H9 (cell line): Measurements from ENCODE around the gene DPEP3. TPM values are rescaled to one million over a fixed set of nuclear protein-coding genes. Genes with fewer than 3 reads are reported as not detected.
"Not testable (repeated sequence)": the region's sequence is repeated elsewhere in the genome, so short reads cannot be mapped to it uniquely, and the experiment has no call there.

Experiments
- DNase-seq: peaks from one replicate; pipeline ENCODE4 v3.0.0-alpha.2; 2017
- H2AFZ ChIP-seq: one replicate; pipeline ENCODE4 v1.6.1; 2013; ENCODE audit warnings: mild to moderate bottlenecking, low read length, control low read depth, moderate library complexity
- H2AK5ac ChIP-seq: 2 replicates; pipeline ENCODE4 v1.6.1; 2013; ENCODE audit warnings: low read length, control low read depth, mixed read lengths; ENCODE audit not compliant: insufficient read length
- H2BK120ac ChIP-seq: one replicate; pipeline ENCODE4 v1.6.1; 2013; ENCODE audit warnings: low read depth, mild to moderate bottlenecking, low read length, control low read depth, inconsistent platforms; ENCODE audit not compliant: poor library complexity, severe bottlenecking
- H2BK12ac ChIP-seq: 2 replicates; pipeline ENCODE4 v1.6.1; 2013; ENCODE audit warnings: low read length, control low read depth, mixed read lengths, low read depth; ENCODE audit not compliant: insufficient read length
- H2BK15ac ChIP-seq: 2 replicates; pipeline ENCODE4 v1.6.1; 2013; ENCODE audit warnings: low read depth, low read length, control low read depth
- H2BK20ac ChIP-seq: one replicate; pipeline ENCODE4 v1.6.1; 2013; ENCODE audit warnings: low read depth, mild to moderate bottlenecking, low read length, control low read depth, inconsistent platforms; ENCODE audit not compliant: poor library complexity, severe bottlenecking
- H2BK5ac ChIP-seq: 2 replicates; pipeline ENCODE4 v1.6.1; 2013; ENCODE audit warnings: low read length, control low read depth, mixed read lengths; ENCODE audit not compliant: insufficient read length
- H3K14ac ChIP-seq: 2 replicates; pipeline ENCODE4 v1.6.1; 2013; ENCODE audit warnings: low read length, control low read depth; ENCODE audit not compliant: insufficient read depth
- H3K18ac ChIP-seq: 2 replicates; pipeline ENCODE4 v1.6.1; 2013; ENCODE audit warnings: low read depth, mild to moderate bottlenecking, mixed read lengths, low read length, control low read depth; ENCODE audit not compliant: insufficient read length
- H3K23ac ChIP-seq: 2 replicates; pipeline ENCODE4 v1.6.1; 2013; ENCODE audit warnings: low read length, control low read depth, mixed read lengths, low read depth; ENCODE audit not compliant: insufficient read length
- H3K23me2 ChIP-seq: 2 replicates; pipeline ENCODE4 v1.6.1; 2013; ENCODE audit warnings: low read depth, mild to moderate bottlenecking, mixed read lengths, low read length, control low read depth; ENCODE audit not compliant: insufficient read length, poor library complexity, severe bottlenecking
- H3K27ac ChIP-seq: 2 replicates; pipeline ENCODE4 v1.5.1; 2013; ENCODE audit warnings: low read length, control low read depth, mixed read lengths, low read depth; ENCODE audit not compliant: insufficient read length
- H3K27me3 ChIP-seq: 2 replicates; pipeline ENCODE4 v1.6.1; 2013; ENCODE audit warnings: low read length, control low read depth, inconsistent platforms; ENCODE audit not compliant: insufficient read depth
- H3K4ac ChIP-seq: 2 replicates; pipeline ENCODE4 v1.6.1; 2013; ENCODE audit warnings: low read depth, mild to moderate bottlenecking, control low read depth, inconsistent platforms, low read length, moderate library complexity
- H3K4me1 ChIP-seq: 2 replicates; pipeline ENCODE4 v1.6.1; 2013; ENCODE audit warnings: low read length, control low read depth, inconsistent platforms; ENCODE audit not compliant: insufficient read depth
- H3K4me2 ChIP-seq: 2 replicates; pipeline ENCODE4 v1.6.1; 2013; ENCODE audit warnings: low read length, control low read depth, mixed read lengths; ENCODE audit not compliant: insufficient read length, insufficient read depth
- H3K56ac ChIP-seq: 2 replicates; pipeline ENCODE4 v1.6.1; 2013; ENCODE audit warnings: low read depth, mild to moderate bottlenecking, mixed read lengths, low read length, control low read depth; ENCODE audit not compliant: insufficient read length
- H3K79me1 ChIP-seq: 2 replicates; pipeline ENCODE4 v1.6.1; 2013; ENCODE audit warnings: low read depth, mild to moderate bottlenecking, moderate library complexity, low read length, control low read depth, inconsistent platforms; ENCODE audit not compliant: insufficient read depth, poor library complexity, severe bottlenecking
- H3K79me2 ChIP-seq: 2 replicates; pipeline ENCODE4 v1.6.1; 2013; ENCODE audit warnings: low read length, control low read depth, inconsistent platforms; ENCODE audit not compliant: insufficient read depth
- H3K9ac ChIP-seq: 2 replicates; pipeline ENCODE4 v1.6.1; 2013; ENCODE audit warnings: low read length, control low read depth, mixed read lengths; ENCODE audit not compliant: insufficient read length; ENCODE audit errors: extremely low read depth
- H3K9me3 ChIP-seq: one replicate; pipeline ENCODE4 v1.6.1; 2013; ENCODE audit warnings: low read depth, low read length, inconsistent platforms; ENCODE audit not compliant: control insufficient read depth
- H3T11ph ChIP-seq: one replicate; pipeline ENCODE4 v1.6.1; 2013; ENCODE audit warnings: mild to moderate bottlenecking, low read length, control low read depth, inconsistent platforms
- H4K20me1 ChIP-seq: one replicate; pipeline ENCODE4 v1.6.1; 2013; ENCODE audit not compliant: control insufficient read depth, insufficient read length, insufficient read depth
- H4K5ac ChIP-seq: 2 replicates; pipeline ENCODE4 v1.6.1; 2013; ENCODE audit warnings: low read depth, mild to moderate bottlenecking, mixed read lengths, low read length, control low read depth; ENCODE audit not compliant: insufficient read length
- H4K8ac ChIP-seq: replicated peaks from 2 replicates; pipeline ENCODE4 v1.6.1; 2013; ENCODE audit warnings: low read length, control low read depth, mixed read lengths, low read depth; ENCODE audit not compliant: insufficient read length
- H4K91ac ChIP-seq: 2 replicates; pipeline ENCODE4 v1.6.1; 2013; ENCODE audit warnings: low read depth, mild to moderate bottlenecking, moderate library complexity, mixed read lengths, low read length, control low read depth; ENCODE audit not compliant: insufficient read length
- H3K27ac Mint-ChIP-seq, 3 experiments: 2 replicates in 2 of 3; 3 replicates in 1 of 3; pipeline ENCODE4 v1.8.0; 2020 to 2021; ENCODE audit warnings: mixed read lengths in 3 of 3, mild to moderate bottlenecking in 1 of 3, moderate library complexity in 1 of 3
- H3K27me3 Mint-ChIP-seq: 2 replicates; pipeline ENCODE4 v1.8.0; 2021; ENCODE audit warnings: low read depth, mild to moderate bottlenecking, moderate library complexity, mixed read lengths
- H3K36me3 Mint-ChIP-seq, 3 experiments: 2 replicates in 2 of 3; 3 replicates in 1 of 3; pipeline ENCODE4 v1.8.0; 2020 to 2021; ENCODE audit warnings: low read depth in 3 of 3, mixed read lengths in 3 of 3; ENCODE audit not compliant: insufficient read depth in 1 of 3
- H3K4me1 Mint-ChIP-seq, 2 experiments: 2 replicates each; pipeline ENCODE4 v1.8.0; 2020; ENCODE audit warnings: mixed read lengths in 2 of 2
- H3K4me3 Mint-ChIP-seq, 2 experiments: 2 replicates in 1 of 2; 3 replicates in 1 of 2; pipeline ENCODE4 v1.8.0; 2020 to 2021; ENCODE audit warnings: mild to moderate bottlenecking in 2 of 2, mixed read lengths in 2 of 2, moderate library complexity in 1 of 2
- H3K9me3 Mint-ChIP-seq, 2 experiments: 2 replicates in 1 of 2; 3 replicates in 1 of 2; pipeline ENCODE4 v1.8.0; 2020; ENCODE audit warnings: mild to moderate bottlenecking in 2 of 2, mixed read lengths in 2 of 2, moderate library complexity in 1 of 2
- CTCF ChIP-seq: fragments of 200-600 bp; sonication (generic); conservative IDR thresholded peaks from 3 replicates; pipeline ENCODE4 v1.8.0; 2021; ENCODE audit warnings: antibody characterized with exemption, mild to moderate bottlenecking
- WGBS: extraction: QIAGEN DNeasy Blood & Tissue Kit; methylation state at CpG from one replicate; pipeline ENCODE4 v1.1.7; 2013; ENCODE audit warnings: missing lambda C conversion rate, low lambda C conversion rate, mixed read lengths; ENCODE audit not compliant: insufficient read length; ENCODE audit errors: extremely low coverage; 5-methylcytosine and 5-hydroxymethylcytosine counted together
- total RNA-seq: library from RNA; stranded (reverse); gene quantifications from 2 replicates; pipeline ENCODE4 v1.2.1, GENCODE V29; 2021

DPEP3 gene
- total RNA-seq, 1 experiment from 2014 or later, result 0.68 TPM

DNA sequence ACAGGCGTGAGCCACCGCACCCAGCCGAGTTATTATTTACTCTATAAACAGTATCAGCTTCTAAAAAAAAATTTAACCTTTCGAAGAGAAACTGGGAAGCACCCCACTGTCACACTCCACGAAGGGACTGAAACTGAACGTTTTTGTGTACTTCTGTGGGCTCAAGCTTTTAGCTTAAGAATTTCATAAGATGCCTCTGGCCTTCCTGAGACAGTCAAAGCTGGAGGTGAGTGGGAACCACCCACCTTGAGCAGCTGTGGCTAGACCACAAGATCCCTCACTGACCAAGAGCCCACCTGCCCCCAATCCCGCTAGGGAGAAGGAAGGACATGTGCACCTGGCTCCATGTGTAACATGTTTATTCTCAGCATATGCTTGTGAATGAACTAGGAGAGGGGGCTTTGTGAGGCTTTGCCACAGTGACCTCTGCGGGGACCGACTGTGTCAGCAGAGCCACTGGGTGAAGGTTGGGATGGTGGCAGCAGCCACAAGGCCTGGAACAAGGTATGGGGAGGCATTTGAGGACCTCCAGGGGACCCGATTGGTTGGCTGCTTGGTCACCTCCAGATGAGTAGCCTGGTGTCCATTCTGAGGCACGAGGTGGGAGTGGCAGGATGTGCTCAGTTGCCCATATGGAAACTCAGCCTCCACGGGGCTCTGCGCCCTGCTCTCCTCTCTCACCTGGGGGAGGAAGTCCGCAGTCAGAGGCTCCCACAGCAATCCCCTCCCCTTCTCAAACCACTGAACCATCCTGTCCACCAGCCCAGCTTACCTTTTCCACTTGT lies 4.8 kb downstream of the DPEP3 start:
- Histone ChIP-seq H3K27me3 (no peaks in the 10 kb centered on the region; the same call in 1 of the 2 replicates), H3K27ac (no peak overlapping the region), H3K14ac (no peak overlapping the region; the same call in 1 of the 2 replicates), H4K5ac (no peak overlapping the region), H4K91ac (no peak overlapping the region), H3K4me1 (no peaks in the 10 kb centered on the region), H4K8ac (no peak overlapping the region), H2BK5ac (no peak overlapping the region), H3K79me1 (no peaks in the 10 kb centered on the region), H3K9me3 (no peaks in the 10 kb centered on the region), H3K79me2 (no peaks in the 10 kb centered on the region), H3K23me2 (no peaks in the 10 kb centered on the region), H2AK5ac (no peak overlapping the region), H2AFZ (no peak overlapping the region), H3K4me2 (no peak overlapping the region), H3K56ac (no peak overlapping the region), H3K9ac (no peak overlapping the region), H3K4ac (no peak overlapping the region), H3K23ac (no peak overlapping the region), H2BK12ac (no peak overlapping the region), H2BK20ac (no peak overlapping the region), H3K18ac (no peak overlapping the region), H2BK15ac (no peak overlapping the region), H2BK120ac (no peak overlapping the region), H4K20me1 (no peaks in the 10 kb centered on the region), H3T11ph (no peak overlapping the region)
- TF ChIP-seq CTCF, result no peak
- Mint-ChIP-seq H3K27ac (no peak overlapping the region), H3K27me3 (peaks cover 17% of the 10 kb centered on the region), H3K4me3 (no peak overlapping the region), H3K9me3 (no peaks in the 10 kb centered on the region), H3K4me1 (no peaks in the 10 kb centered on the region), H3K36me3 (no peaks in the 10 kb centered on the region)
- DNase-seq, result no peak
- WGBS, result no CpG with 5 or more reads among the region's 14 CpGs

- H3K4me2 ChIP-seq, H3K79me2 ChIP-seq, H3K14ac ChIP-seq, DNase-seq, H2BK12ac ChIP-seq, H3K56ac ChIP-seq, H3K79me1 ChIP-seq, H2BK20ac ChIP-seq, H4K8ac ChIP-seq, H3K27ac ChIP-seq, H2BK15ac ChIP-seq, H4K20me1 ChIP-seq, H3K9me3 Mint-ChIP-seq, H4K91ac ChIP-seq, H4K5ac ChIP-seq, H2AK5ac ChIP-seq, H3K4ac ChIP-seq, H3K23me2 ChIP-seq, H3T11ph ChIP-seq, H3K36me3 Mint-ChIP-seq, H3K27ac Mint-ChIP-seq, H2BK5ac ChIP-seq, H3K4me3 Mint-ChIP-seq, H2BK120ac ChIP-seq, H3K9me3 ChIP-seq, H2AFZ ChIP-seq, H3K18ac ChIP-seq, H3K23ac ChIP-seq, H3K9ac ChIP-seq, H3K4me1 ChIP-seq, H3K27me3 ChIP-seq: not testable (repeated sequence)
- Mint-ChIP-seq H3K27me3 (peaks cover 13% of the 10 kb centered on the region), H3K4me1 (peaks cover 10 to 13% of the 10 kb centered on the region in 2 experiments)
- WGBS, result no CpG with 5 or more reads among the region's 7 CpGs
These were observed 8.0 kb downstream of the DPEP3 start for GRCh38 chr16:67972285-67972684.
